GM23248 (cell line): ENCODE results near the gene TM4SF20. TPM values are rescaled to one million over a fixed set of nuclear protein-coding genes. Genes with fewer than 3 reads are reported as not detected.

Experiments used
- DNase-seq: peaks from one replicate; pipeline ENCODE4 v3.0.0-alpha.2; 2015
- H2AFZ ChIP-seq: fragments of 200-600 bp; sonication (generic); 2 replicates; pipeline ENCODE4 v1.6.1; 2016; ENCODE audit warnings: antibody characterized with exemption
- H3F3A ChIP-seq: fragments of 200-600 bp; sonication (generic); 2 replicates; pipeline ENCODE4 v1.6.1; 2016; ENCODE audit warnings: mild to moderate bottlenecking, antibody characterized with exemption, mixed run types; ENCODE audit not compliant: insufficient read depth
- H3K27ac ChIP-seq: fragments of 200-600 bp; sonication (generic); 2 replicates; pipeline ENCODE4 v1.5.1; 2016; ENCODE audit warnings: mild to moderate bottlenecking
- H3K27me3 ChIP-seq: fragments of 200-600 bp; sonication (generic); replicated peaks from 2 replicates; pipeline ENCODE4 v1.6.1; 2016; ENCODE audit warnings: mild to moderate bottlenecking; ENCODE audit not compliant: insufficient read depth
- H3K36me3 ChIP-seq: fragments of 200-600 bp; sonication (generic); 2 replicates; pipeline ENCODE4 v1.6.1; 2016; ENCODE audit warnings: low read depth, mild to moderate bottlenecking
- H3K4me1 ChIP-seq: fragments of 200-600 bp; sonication (generic); 2 replicates; pipeline ENCODE4 v1.6.1; 2016; ENCODE audit warnings: mild to moderate bottlenecking; ENCODE audit not compliant: insufficient read depth
- H3K4me2 ChIP-seq: fragments of 200-600 bp; sonication (generic); one replicate; pipeline ENCODE4 v1.6.1; 2016; ENCODE audit warnings: mild to moderate bottlenecking; ENCODE audit not compliant: unreplicated experiment
- H3K4me3 ChIP-seq: fragments of 200-600 bp; sonication (generic); 2 replicates; pipeline ENCODE4 v1.5.1; 2016; ENCODE audit warnings: mild to moderate bottlenecking
- H3K79me2 ChIP-seq: fragments of 200-600 bp; sonication (generic); 2 replicates; pipeline ENCODE4 v1.6.1; 2016; ENCODE audit warnings: mild to moderate bottlenecking; ENCODE audit not compliant: insufficient read depth
- H3K9ac ChIP-seq: fragments of 200-600 bp; sonication (generic); 2 replicates; pipeline ENCODE4 v1.6.1; 2016; ENCODE audit warnings: mild to moderate bottlenecking
- H3K9me2 ChIP-seq: fragments of 200-600 bp; sonication (generic); 2 replicates; pipeline ENCODE4 v1.6.1; 2016; ENCODE audit warnings: mixed run types, mild to moderate bottlenecking, moderate library complexity; ENCODE audit not compliant: insufficient read depth
- H3K9me3 ChIP-seq: fragments of 200-600 bp; sonication (generic); one replicate; pipeline ENCODE4 v1.6.1; 2017; ENCODE audit warnings: low read depth
- H4K20me1 ChIP-seq: fragments of 200-600 bp; sonication (generic); 2 replicates; pipeline ENCODE4 v1.6.0; 2016; ENCODE audit not compliant: insufficient read depth
- EZH2 ChIP-seq: fragments of 200-600 bp; sonication (generic); IDR thresholded peaks from 2 replicates; pipeline ENCODE4 v1.6.1; 2018; ENCODE audit warnings: antibody characterized with exemption, mild to moderate bottlenecking; ENCODE audit not compliant: insufficient read depth, poor library complexity, severe bottlenecking
- EZH2phosphoT487 ChIP-seq: fragments of 200-600 bp; sonication (generic); IDR thresholded peaks from 2 replicates; pipeline ENCODE4 v1.6.1; 2018; ENCODE audit warnings: antibody characterized with exemption, moderate library complexity, mild to moderate bottlenecking, low read depth; ENCODE audit not compliant: insufficient read depth
- WGBS, 2 experiments: methylation state at CpG; one replicate each; pipeline ENCODE4 v1.1.6; 2015 to 2017; ENCODE audit warnings: low lambda C conversion rate in 2 of 2, low coverage in 1 of 2; ENCODE audit errors: missing lambda C conversion rate in 2 of 2; 5-methylcytosine and 5-hydroxymethylcytosine counted together
- in situ Hi-C: fragments of 300-500 bp; cut with MboI; formaldehyde crosslinking; loops from 2 replicates; pipeline ENCODE4 v1.15.0; 2020
- polyA plus RNA-seq: library from polyadenylated mRNA; unstranded; fragments of >200 nt; fragmentation: Nextera tagmentation; extraction: Ambion mirVana; gene quantifications from 2 replicates; pipeline ENCODE4 v1.2.1, GENCODE V29; 2016
- total RNA-seq: library from RNA; depleted of rRNA; stranded (reverse); fragments of >200 nt; shearing (Covaris generic); gene quantifications from 2 replicates; pipeline ENCODE4 v1.2.3, GENCODE V29; 2014

Gene TM4SF20
- total and polyA plus RNA-seq, 2 experiments from 2014 or later = 16.8 to 18.7 TPM

DNA sequence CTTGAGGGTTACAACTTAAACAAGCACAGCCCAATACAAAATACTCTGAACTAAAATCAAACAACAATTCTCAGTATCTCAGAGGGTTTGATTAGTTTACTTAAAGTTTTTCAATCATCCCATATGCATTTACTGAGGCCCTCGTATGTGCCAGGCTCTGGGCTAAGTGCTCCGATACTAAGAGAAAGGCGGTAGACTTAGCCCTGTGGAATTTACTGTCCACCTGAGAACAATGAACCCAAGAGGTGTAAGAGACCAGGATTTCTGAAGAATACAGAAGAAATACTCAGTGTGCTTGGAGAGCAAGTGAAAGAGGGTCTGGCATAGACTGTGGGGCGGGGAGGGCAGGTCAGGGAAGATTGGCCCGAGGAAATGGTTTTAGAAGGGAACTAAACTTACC is 33.8 kb upstream of the TM4SF20 start:
- Histone ChIP-seq H3K27me3 (no peaks in the 10 kb centered on the region), H3F3A (peaks cover 22% of the 10 kb centered on the region; the same call in 1 of the 2 replicates), H3K9ac (no peak overlapping the region), H3K4me2 (no peak overlapping the region), H3K4me1 (peaks cover 32% of the 10 kb centered on the region), H4K20me1 (no peaks in the 10 kb centered on the region), H3K27ac (no peak overlapping the region), H3K79me2 (no peaks in the 10 kb centered on the region), H3K36me3 (no peaks in the 10 kb centered on the region), H3K4me3 (no peak overlapping the region), H3K9me2 (no peaks in the 10 kb centered on the region), H3K9me3 (no peaks in the 10 kb centered on the region), H2AFZ (no peak overlapping the region)
- TF ChIP-seq EZH2phosphoT487 (no peak), EZH2 (no peak)
- in situ Hi-C loops = no loop called here
- 86 to 88% methylated on average over 5 of the region's 5 CpGs for WGBS, 2 experiments
- DNase-seq = no peak

DNA sequence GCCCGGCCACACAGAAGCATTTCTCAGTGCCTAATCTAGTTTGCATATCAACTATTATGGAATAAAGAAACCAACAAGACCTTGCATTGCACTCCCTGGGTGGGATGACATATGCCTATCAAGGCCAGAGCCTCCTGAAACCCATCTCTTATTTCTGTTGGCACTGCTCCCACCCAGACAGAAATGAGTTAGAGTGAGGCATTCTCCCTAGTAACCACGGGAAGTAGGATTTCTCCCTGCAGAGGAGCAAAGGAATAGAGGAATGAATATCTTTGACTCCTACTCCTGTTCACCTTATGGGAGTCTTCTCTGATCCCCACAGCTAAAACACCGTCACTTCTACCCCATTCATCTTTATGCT is 32.9 kb upstream of the TM4SF20 start:
- Histone ChIP-seq H3K4me2 (no peak overlapping the region), H3K9me3 (no peaks in the 10 kb centered on the region), H3K4me3 (no peak overlapping the region), H3K27me3 (no peaks in the 10 kb centered on the region), H2AFZ (no peak overlapping the region), H3K9me2 (no peaks in the 10 kb centered on the region), H3K79me2 (no peaks in the 10 kb centered on the region), H3K36me3 (no peaks in the 10 kb centered on the region), H3K4me1 (peaks cover 41% of the 10 kb centered on the region), H4K20me1 (no peaks in the 10 kb centered on the region), H3K27ac (no peak overlapping the region), H3K9ac (no peak overlapping the region), H3F3A (peaks cover 31% of the 10 kb centered on the region)
- in situ Hi-C loops = no loop called here
- no peak for TF ChIP-seq EZH2phosphoT487
- TF ChIP-seq EZH2 = no peak
- DNase-seq = no peak
- 83 to 85% methylated on average over 3 of the region's 3 CpGs for WGBS, 2 experiments

DNA sequence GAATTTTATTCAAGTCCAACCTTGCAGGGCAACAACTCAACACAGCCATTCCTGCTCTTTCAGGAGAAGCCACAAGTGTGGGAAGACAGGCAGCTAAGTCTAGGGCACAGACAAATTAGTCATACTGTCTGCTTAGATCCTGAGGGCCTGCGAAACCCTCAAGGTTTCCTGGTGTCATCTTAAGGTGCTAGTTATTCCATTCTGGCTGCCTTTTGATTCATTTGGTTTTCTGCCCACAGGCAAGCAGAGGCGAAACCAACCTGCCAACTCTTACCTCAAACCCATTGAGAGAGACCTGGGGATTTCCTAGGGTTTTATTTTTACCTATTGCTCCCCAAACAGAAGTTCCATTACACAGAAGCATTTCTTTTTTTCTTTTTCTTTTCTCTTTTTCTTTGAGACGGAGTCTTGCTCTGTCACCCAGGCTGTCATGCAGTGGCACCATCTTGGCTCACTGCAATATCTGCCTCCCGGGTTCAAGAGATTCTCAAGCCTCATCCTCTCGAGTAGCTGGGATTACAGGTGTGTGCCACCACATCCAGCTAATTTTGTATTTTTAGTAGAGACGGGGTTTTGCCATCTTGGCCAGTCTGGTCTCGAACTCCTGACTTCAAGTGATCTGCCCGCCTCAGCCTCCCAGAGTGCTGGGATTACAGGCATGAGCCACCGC is 32.3 kb upstream of the TM4SF20 start:
- in situ Hi-C loops = no loop called here
- no peaks in the 10 kb centered on the region for H3K9me2 ChIP-seq
- DNase-seq = peak; percentile 73
- no peaks in the 10 kb centered on the region for H3K9me3 ChIP-seq
- no peaks in the 10 kb centered on the region for H4K20me1 ChIP-seq
- H2AFZ ChIP-seq = 0 out of 2 replicates have a peak overlapping the region, but pooled peaks have one; percentile 10
- H3K27me3 ChIP-seq = no peaks in the 10 kb centered on the region
- TF ChIP-seq EZH2phosphoT487 (no peak), EZH2 (no peak)
- no peak overlapping the region for H3K4me2 ChIP-seq
- no peaks in the 10 kb centered on the region for H3K36me3 ChIP-seq
- no peak overlapping the region; the same call in 1 of the 2 replicates for H3K27ac ChIP-seq
- peaks cover 35% of the 10 kb centered on the region for H3F3A ChIP-seq
- no peak overlapping the region for H3K4me3 ChIP-seq
- no peaks in the 10 kb centered on the region for H3K79me2 ChIP-seq
- no peak overlapping the region for H3K9ac ChIP-seq
- 92 to 96% methylated on average over 9 of the region's 9 CpGs for WGBS, 2 experiments
- peaks cover 45% of the 10 kb centered on the region for H3K4me1 ChIP-seq

DNA sequence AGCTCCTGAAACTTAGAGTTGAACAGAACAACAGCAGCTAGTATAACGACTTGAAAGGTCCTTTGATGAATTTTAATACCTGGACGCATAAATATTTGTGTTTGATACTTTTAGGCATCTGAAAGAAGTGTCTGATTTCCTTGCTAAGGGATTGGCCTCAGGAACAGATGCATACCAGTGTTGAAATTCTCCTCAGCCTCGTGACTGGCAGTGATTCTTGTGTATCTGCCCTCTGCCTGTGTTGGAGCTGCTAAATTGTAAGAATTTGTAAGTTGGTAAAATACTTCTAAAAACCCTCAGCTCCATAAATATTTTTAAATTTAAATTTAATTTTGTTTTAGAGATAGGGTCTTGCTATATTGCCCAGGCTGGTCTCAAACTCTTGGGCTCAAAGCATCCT is 31.1 kb upstream of the TM4SF20 start:
- Histone ChIP-seq H3K27ac (no peak overlapping the region), H3K9me3 (no peaks in the 10 kb centered on the region), H3K79me2 (no peaks in the 10 kb centered on the region), H3K4me3 (no peak overlapping the region), H3K9me2 (no peaks in the 10 kb centered on the region), H2AFZ (no peak overlapping the region), H3K27me3 (no peaks in the 10 kb centered on the region), H3K9ac (no peak overlapping the region), H3K4me2 (no peak overlapping the region), H4K20me1 (no peaks in the 10 kb centered on the region), H3F3A (peaks cover 35% of the 10 kb centered on the region), H3K4me1 (peaks cover 43% of the 10 kb centered on the region), H3K36me3 (no peaks in the 10 kb centered on the region)
- DNase-seq = no peak
- TF ChIP-seq EZH2phosphoT487 (no peak), EZH2 (no peak)
- 81 to 84% methylated on average over 3 of the region's 3 CpGs for WGBS, 2 experiments
- in situ Hi-C loops = no loop called here
